Middle frontal gyrus (tissue), 1 donor: ENCODE data around the gene BRD9.
"Not testable (repeated sequence)": the region's sequence is repeated elsewhere in the genome, so short reads cannot be mapped to it uniquely, and the experiment has no call there.

Experiments used
- DNase-seq: peaks from one replicate; pipeline ENCODE4 v3.0.0-alpha.2; 2015; ENCODE audit warnings: low spot score; ENCODE audit errors: extremely low spot score

Gene BRD9

GRCh38 chr5:859798-860296, 32.8 kb downstream of the BRD9 start:
- no peak for DNase-seq

GRCh38 chr5:859391-859790, 33.2 kb downstream of the BRD9 start:
- no peak for DNase-seq

- no peak for DNase-seq
Measured at GRCh38 chr5:858726-859125, 33.9 kb downstream of the BRD9 start.

- DNase-seq = no peak
Measured at GRCh38 chr5:856531-857425, 35.8 kb downstream of the BRD9 start.

GRCh38 chr5:855771-856530, 36.6 kb downstream of the BRD9 start:
- no peak for DNase-seq

- DNase-seq = no peak
Measured at GRCh38 chr5:854966-855743, 37.4 kb downstream of the BRD9 start.

GRCh38 chr5:854217-854616, 38.4 kb downstream of the BRD9 start:
- no peak for DNase-seq

GRCh38 chr5:853416-854090, 39.0 kb downstream of the BRD9 start:
- not testable (repeated sequence) for DNase-seq

- no peak for DNase-seq
Measured at GRCh38 chr5:852431-853401, 39.9 kb downstream of the BRD9 start.

- no peak for DNase-seq
Measured at GRCh38 chr5:852018-852417, 40.6 kb downstream of the BRD9 start.

- no peak for DNase-seq
Measured at GRCh38 chr5:851553-851952, 41.0 kb downstream of the BRD9 start.

GRCh38 chr5:851076-851475, 41.5 kb downstream of the BRD9 start:
- no peak for DNase-seq

- DNase-seq = no peak
Measured at GRCh38 chr5:850511-851006, 42.0 kb downstream of the BRD9 start, which contains the start of gene ZDHHC11. Gene ZDHHC11, minus strand, starts transcription at chr5:850986. Its CDS starts 384 bp downstream, at chr5:850602.

GRCh38 chr5:849651-850301, 42.8 kb downstream of the BRD9 start:
- no peak for DNase-seq

- no peak for DNase-seq
Measured at GRCh38 chr5:848671-849111, 43.9 kb downstream of the BRD9 start.

GRCh38 chr5:847736-848135, 44.9 kb downstream of the BRD9 start:
- not testable (repeated sequence) for DNase-seq

- DNase-seq = not testable (repeated sequence)
Measured at GRCh38 chr5:847212-847611, 45.4 kb downstream of the BRD9 start.

GRCh38 chr5:846602-847091, 46.0 kb downstream of the BRD9 start:
- DNase-seq = not testable (repeated sequence)
